Stomach (tissue), 9 donors: ENCODE measurements around the gene SIM1. TPM values are rescaled to one million over a fixed set of nuclear protein-coding genes. Genes with fewer than 3 reads are reported as not detected.

Source experiments
- DNase-seq, 2 donors: peaks; one replicate each; pipeline versions ENCODE4 v3.0.0 to v3.0.0-alpha.2; 2013 to 2019
- H3K27ac ChIP-seq, 5 donors: fragments of 200-600 bp in 4 of 5; sonication (generic) in 4 of 5; one replicate each; pipeline ENCODE4 v1.5.1; 2013 to 2019; ENCODE audit warnings: mild to moderate bottlenecking in 1 of 5, moderate library complexity in 1 of 5
- H3K27me3 ChIP-seq, 3 donors: fragments of 200-600 bp; sonication (generic); one replicate each; pipeline ENCODE4 v1.5.1; 2017 to 2019; ENCODE audit warnings: mixed run types in 1 of 3
- H3K36me3 ChIP-seq, 4 donors: fragments of 200-600 bp; sonication (generic); 1 replicate in 3 of 4; 2 replicates in 1 of 4; pipeline ENCODE4 v1.5.1; 2016 to 2019
- H3K4me1 ChIP-seq, 4 donors: fragments of 200-600 bp; sonication (generic); one replicate each; pipeline ENCODE4 v1.5.1; 2016 to 2019
- H3K4me3 ChIP-seq, 4 donors: fragments of 200-600 bp; sonication (generic) in 3 of 4; one replicate each; pipeline ENCODE4 v1.5.1; 2016 to 2019; ENCODE audit warnings: mild to moderate bottlenecking in 1 of 4
- H3K9me3 ChIP-seq, 4 donors: fragments of 200-600 bp; sonication (generic); one replicate each; pipeline ENCODE4 v1.5.1; 2016 to 2019
- EP300 ChIP-seq: sonication (generic); formaldehyde crosslinking; IDR thresholded peaks from one replicate; pipeline ENCODE4 v1.6.1; 2017; ENCODE audit warnings: antibody characterized with exemption
- POLR2A ChIP-seq, 4 donors: fragments of 450-650 bp; IDR thresholded peaks; one replicate each; pipeline ENCODE4 v1.6.1; 2016; ENCODE audit warnings: antibody characterized with exemption in 4 of 4, control low read depth in 2 of 4, mild to moderate bottlenecking in 1 of 4, moderate library complexity in 1 of 4
- POLR2AphosphoS5 ChIP-seq, 3 donors: sonication (generic); formaldehyde crosslinking; IDR thresholded peaks; one replicate each; pipeline ENCODE4 v1.6.1; 2016; ENCODE audit warnings: antibody characterized with exemption in 3 of 3
- WGBS, 5 donors: extraction: QIAGEN DNeasy Blood & Tissue Kit in 3 of 5; methylation state at CpG; one replicate each; pipeline versions ENCODE4 v1.1.5 to v1.1.7; 2013 to 2018; 5-methylcytosine and 5-hydroxymethylcytosine counted together
- intact Hi-C: fragments of 100-400 bp; cut with DNase I; formaldehyde crosslinking; loops from one replicate; pipeline ENCODE4 v1.15.1; 2023; ENCODE audit warnings: low total_unique reads
- polyA plus RNA-seq, 3 donors: library from polyadenylated mRNA; stranded (reverse); fragments of 200-250 nt; gene quantifications; one replicate each; pipeline ENCODE4 v1.2.3, GENCODE V29; 2013
- total RNA-seq, 5 donors: library from RNA; depleted of rRNA; stranded (reverse); fragments of >200 nt; gene quantifications; one replicate each; pipeline versions ENCODE4 v1.1.0 to v1.2.3, GENCODE V29; 2014 to 2016
- TF ChIP-seq, protein P1 (sequence below), 7 experiments: fragments of 450-650 bp in 4 of 7; fragments of 200-600 bp in 3 of 7; sonication (generic) in 3 of 7; IDR thresholded peaks; one replicate each; pipeline ENCODE4 v1.5.1; 2016 to 2019; ENCODE audit warnings: antibody characterized with exemption in 7 of 7, control low read depth in 2 of 7, mild to moderate bottlenecking in 1 of 7
- donor health status: healthy with polysubstance abuse.
- donor health status: Bipolar disorder and iron deficiency.
- donor health status: healthy.

The SIM1 gene
- total and polyA plus RNA-seq, 8 donors = 0.43 TPM; not detected in 7

DNA sequence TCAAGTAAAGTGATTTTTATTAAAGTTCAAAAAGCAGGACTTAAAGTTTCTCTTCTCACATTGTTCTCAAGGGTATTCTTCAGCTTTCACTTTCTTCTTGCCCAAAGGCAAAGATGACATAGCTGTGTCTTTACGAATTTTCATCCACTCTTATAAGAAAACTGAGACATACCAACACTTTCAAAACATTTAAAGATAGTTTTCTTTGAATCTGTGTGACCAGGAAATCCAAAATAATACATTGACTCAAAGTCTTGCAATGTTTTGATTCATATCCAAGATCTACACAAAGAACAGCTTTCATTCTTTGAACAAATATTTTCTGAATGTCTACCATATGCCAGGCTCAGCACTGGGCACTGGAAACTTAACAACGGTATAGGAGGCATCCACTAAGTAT lies 117.9 kb downstream of the SIM1 start:
- Histone ChIP-seq H3K27me3 (no peaks in the 10 kb centered on the region), H3K36me3 (no peaks in the 10 kb centered on the region), H3K4me1 (peaks cover 0 to 7% (median 2%) of the 10 kb centered on the region in 4 donors), H3K27ac (no peak overlapping the region), H3K4me3 (no peak overlapping the region), H3K9me3 (no peaks in the 10 kb centered on the region)
- no peak for TF ChIP-seq EP300
- TF ChIP-seq, protein P1, sequence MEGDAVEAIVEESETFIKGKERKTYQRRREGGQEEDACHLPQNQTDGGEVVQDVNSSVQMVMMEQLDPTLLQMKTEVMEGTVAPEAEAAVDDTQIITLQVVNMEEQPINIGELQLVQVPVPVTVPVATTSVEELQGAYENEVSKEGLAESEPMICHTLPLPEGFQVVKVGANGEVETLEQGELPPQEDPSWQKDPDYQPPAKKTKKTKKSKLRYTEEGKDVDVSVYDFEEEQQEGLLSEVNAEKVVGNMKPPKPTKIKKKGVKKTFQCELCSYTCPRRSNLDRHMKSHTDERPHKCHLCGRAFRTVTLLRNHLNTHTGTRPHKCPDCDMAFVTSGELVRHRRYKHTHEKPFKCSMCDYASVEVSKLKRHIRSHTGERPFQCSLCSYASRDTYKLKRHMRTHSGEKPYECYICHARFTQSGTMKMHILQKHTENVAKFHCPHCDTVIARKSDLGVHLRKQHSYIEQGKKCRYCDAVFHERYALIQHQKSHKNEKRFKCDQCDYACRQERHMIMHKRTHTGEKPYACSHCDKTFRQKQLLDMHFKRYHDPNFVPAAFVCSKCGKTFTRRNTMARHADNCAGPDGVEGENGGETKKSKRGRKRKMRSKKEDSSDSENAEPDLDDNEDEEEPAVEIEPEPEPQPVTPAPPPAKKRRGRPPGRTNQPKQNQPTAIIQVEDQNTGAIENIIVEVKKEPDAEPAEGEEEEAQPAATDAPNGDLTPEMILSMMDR (IDR thresholded peaks at IDR 0.05) = no peak
- no peak for TF ChIP-seq POLR2A (IDR thresholded peaks at IDR 0.05)
- TF ChIP-seq POLR2AphosphoS5 (IDR thresholded peaks at IDR 0.05) = no peak
- WGBS, 5 donors = 23 to 45% (median 31%) methylated on average over 2 of the region's 2 CpGs
- intact Hi-C loops = no loop called here
- no peak for DNase-seq

DNA sequence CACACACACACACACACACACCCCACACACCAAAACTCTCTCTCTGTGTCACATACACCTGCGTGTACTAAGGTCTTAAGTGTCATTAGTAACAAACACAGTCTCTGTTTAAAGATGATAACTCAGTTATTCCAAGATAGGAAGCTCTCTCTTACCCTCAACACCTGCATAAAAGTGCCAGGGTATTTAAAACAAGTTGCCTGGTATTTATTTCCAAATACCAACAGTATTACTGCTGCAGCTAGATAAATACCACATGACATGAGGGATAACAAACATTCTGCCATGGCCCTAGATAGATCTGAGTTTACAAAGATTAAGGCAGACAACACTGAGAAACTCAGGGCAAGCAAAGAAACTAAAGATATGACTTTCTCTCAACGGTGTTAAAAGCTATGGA lies 118.5 kb downstream of the SIM1 start:
- Histone ChIP-seq H3K27ac (no peak overlapping the region), H3K4me1 (peaks cover 0 to 7% (median 2%) of the 10 kb centered on the region in 4 donors), H3K36me3 (no peaks in the 10 kb centered on the region), H3K27me3 (no peaks in the 10 kb centered on the region), H3K9me3 (no peaks in the 10 kb centered on the region), H3K4me3 (no peak overlapping the region)
- intact Hi-C loops = no loop called here
- DNase-seq = no peak
- 17 to 29% (median 21%) methylated on average over 2 of the region's 2 CpGs for WGBS, 5 donors
- no peak for TF ChIP-seq EP300
- no peak for TF ChIP-seq POLR2A (IDR thresholded peaks at IDR 0.05)
- TF ChIP-seq POLR2AphosphoS5 (IDR thresholded peaks at IDR 0.05) = no peak
- TF ChIP-seq, protein P1 (IDR thresholded peaks at IDR 0.05) = no peak

DNA sequence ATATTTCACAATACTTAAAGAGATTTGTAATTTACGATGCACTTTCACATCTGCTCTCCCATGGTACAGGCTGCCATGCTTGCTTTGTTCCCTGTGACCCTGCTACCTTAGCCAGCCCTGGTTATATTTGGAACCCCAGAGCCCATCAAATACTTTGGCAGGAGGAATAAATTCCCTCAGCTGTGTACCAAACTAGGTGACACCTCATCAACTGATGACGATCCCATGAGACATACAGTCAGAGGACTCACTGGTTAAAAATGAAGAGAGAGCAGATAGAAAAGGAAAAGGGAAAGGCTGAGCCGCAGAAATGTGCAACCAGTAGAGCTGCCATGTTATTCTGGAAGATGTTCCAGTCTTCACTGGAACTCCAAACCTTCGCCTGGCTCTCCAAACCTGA lies 120.0 kb downstream of the SIM1 start:
- no peak overlapping the region for H3K4me3 ChIP-seq
- H3K9me3 ChIP-seq = no peaks in the 10 kb centered on the region
- no peaks in the 10 kb centered on the region for H3K27me3 ChIP-seq
- 78 to 95% (median 91%) methylated on average over 4 of the region's 4 CpGs for WGBS, 5 donors
- intact Hi-C loops = no loop called here
- no peak for TF ChIP-seq POLR2AphosphoS5 (IDR thresholded peaks at IDR 0.05)
- no peak for TF ChIP-seq POLR2A (IDR thresholded peaks at IDR 0.05)
- TF ChIP-seq, protein P1 (IDR thresholded peaks at IDR 0.05) = no peak
- TF ChIP-seq EP300 = no peak
- H3K27ac ChIP-seq = no peak overlapping the region
- no peak for DNase-seq
- no peaks in the 10 kb centered on the region for H3K36me3 ChIP-seq
- H3K4me1 ChIP-seq = peaks cover 0 to 7% (median 2%) of the 10 kb centered on the region in 4 donors

DNA sequence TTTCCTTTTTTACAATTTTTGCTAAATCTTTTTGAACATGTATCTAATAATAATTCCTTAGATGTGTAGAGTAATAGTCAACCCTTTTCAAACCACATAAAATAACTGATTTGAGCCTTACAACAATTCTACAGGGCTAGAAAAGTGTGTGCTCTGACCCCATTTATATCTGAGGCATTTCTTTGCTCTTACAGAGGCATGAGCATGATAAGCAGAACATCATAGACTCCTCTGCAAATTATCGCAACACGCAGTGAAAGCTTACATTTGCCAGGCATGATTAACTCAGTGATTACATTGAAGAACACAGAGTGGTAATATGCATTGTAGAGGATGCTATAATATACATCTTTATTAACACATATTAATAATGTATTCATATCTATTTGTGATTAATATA lies 120.4 kb downstream of the SIM1 start:
- TF ChIP-seq, protein P1 (IDR thresholded peaks at IDR 0.05) = no peak
- TF ChIP-seq POLR2A (IDR thresholded peaks at IDR 0.05) = no peak
- TF ChIP-seq EP300 = no peak
- no peak for TF ChIP-seq POLR2AphosphoS5 (IDR thresholded peaks at IDR 0.05)
- Histone ChIP-seq H3K4me1 (peaks cover 0 to 7% (median 2%) of the 10 kb centered on the region in 4 donors), H3K27ac (no peak overlapping the region), H3K4me3 (no peak overlapping the region), H3K9me3 (no peaks in the 10 kb centered on the region), H3K36me3 (no peaks in the 10 kb centered on the region), H3K27me3 (no peaks in the 10 kb centered on the region)
- WGBS, 5 donors = 79 to 92% (median 91%) methylated on average over 2 of the region's 2 CpGs
- DNase-seq = no peak
- intact Hi-C loops = no loop called here
